Breast epithelium (tissue), 4 donors: ENCODE data around the gene TMEM266. TPM values are rescaled to one million over a fixed set of nuclear protein-coding genes. Genes with fewer than 3 reads are reported as not detected.

Experiments used
- DNase-seq, 2 donors: peaks; one replicate each; pipeline ENCODE4 v3.0.0-alpha.2; 2019; ENCODE audit warnings: low spot score in 2 of 2
- H3K27ac ChIP-seq, 2 donors: fragments of 200-600 bp; sonication (generic) in 1 of 2; one replicate each; pipeline ENCODE4 v1.5.1; 2016 to 2019; ENCODE audit warnings: mild to moderate bottlenecking in 1 of 2
- H3K27me3 ChIP-seq, 2 donors: fragments of 200-600 bp; sonication (generic) in 1 of 2; one replicate each; pipeline versions ENCODE4 v1.5.1 to v1.6.0; 2017 to 2019; ENCODE audit warnings: control low read depth in 1 of 2, mild to moderate bottlenecking in 1 of 2
- H3K36me3 ChIP-seq: fragments of 200-600 bp; one replicate; pipeline ENCODE4 v1.5.1; 2019
- H3K4me1 ChIP-seq, 2 donors: fragments of 200-600 bp; sonication (generic); one replicate each; pipeline ENCODE4 v1.5.1; 2016 to 2019; ENCODE audit warnings: control low read depth in 1 of 2
- H3K4me3 ChIP-seq, 3 donors: fragments of 200-600 bp; sonication (generic); 1 replicate in 2 of 3; 2 replicates in 1 of 3; pipeline ENCODE4 v1.5.1; 2016 to 2019; ENCODE audit warnings: mild to moderate bottlenecking in 3 of 3, moderate library complexity in 2 of 3
- H3K9me3 ChIP-seq, 2 donors: fragments of 200-600 bp; sonication (generic) in 1 of 2; one replicate each; pipeline ENCODE4 v1.5.1; 2016 to 2019; ENCODE audit warnings: control low read depth in 1 of 2
- POLR2A ChIP-seq: fragments of 450-650 bp; IDR thresholded peaks from one replicate; pipeline ENCODE4 v1.6.1; 2016; ENCODE audit warnings: antibody characterized with exemption, mild to moderate bottlenecking, moderate library complexity
- POLR2AphosphoS5 ChIP-seq, 3 donors: sonication (generic); formaldehyde crosslinking; IDR thresholded peaks; one replicate each; pipeline ENCODE4 v1.6.1; 2017; ENCODE audit warnings: antibody characterized with exemption in 3 of 3
- intact Hi-C: fragments of 100-400 bp; cut with DNase I; formaldehyde crosslinking; loops from one replicate; pipeline ENCODE4 v1.15.1; 2023; ENCODE audit warnings: low total_unique reads
- total RNA-seq, 3 donors: library from RNA; depleted of rRNA; stranded (reverse); fragments of >200 nt; gene quantifications; one replicate each; pipeline ENCODE4 v1.1.0, GENCODE V29; 2016
- TF ChIP-seq, protein P1 (sequence below), 3 donors: fragments of 450-650 bp; IDR thresholded peaks; one replicate each; pipeline ENCODE4 v1.5.1; 2016 to 2017; ENCODE audit warnings: antibody characterized with exemption in 3 of 3, mild to moderate bottlenecking in 3 of 3, moderate library complexity in 3 of 3

The TMEM266 gene
- total RNA-seq, 3 donors from 2014 or later: 0.29 to 0.32 TPM; not detected in 1

DNA sequence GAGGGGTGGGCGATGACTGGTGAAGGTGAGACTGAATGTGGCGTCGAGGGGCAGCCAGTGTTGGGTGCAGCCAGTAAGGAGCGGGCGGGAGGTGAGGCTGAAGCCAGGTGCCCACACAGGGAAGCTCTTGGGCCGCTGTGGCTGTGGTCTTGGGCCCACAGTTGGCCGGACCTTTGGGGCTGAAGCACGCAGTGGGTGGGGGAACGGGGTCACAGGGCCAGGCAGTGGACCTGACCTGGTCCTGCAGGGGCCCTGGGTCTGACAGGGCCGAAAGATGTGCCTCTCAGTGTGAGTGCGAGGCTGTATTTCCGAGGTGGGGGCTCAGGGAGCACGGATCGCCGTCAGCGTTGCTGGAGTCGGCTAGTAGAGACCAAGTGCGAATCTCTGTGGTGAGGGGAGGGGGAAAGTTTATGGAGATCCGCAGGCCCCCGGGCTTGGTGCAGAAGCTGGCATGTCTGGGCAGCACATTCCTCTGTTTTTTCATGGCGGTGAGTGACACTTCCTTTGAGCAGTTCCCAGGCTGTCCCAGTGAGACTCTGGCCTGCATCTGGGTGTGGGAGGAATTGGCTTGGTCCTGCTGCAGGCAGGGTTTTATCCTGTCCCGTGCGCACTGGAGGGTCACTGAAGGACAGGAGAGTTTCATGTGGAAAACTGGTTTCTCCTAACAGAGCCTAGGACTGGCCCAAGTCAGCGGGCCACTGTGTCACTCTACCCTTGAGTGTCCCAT, 100.8 kb downstream of the TMEM266 start:
- DNase-seq: no peak
- peaks cover 0 to 4% of the 10 kb centered on the region in 2 donors for H3K4me1 ChIP-seq
- TF ChIP-seq POLR2A (no peak), POLR2AphosphoS5 (IDR thresholded peaks at IDR 0.05) (no peak)
- TF ChIP-seq, protein P1, sequence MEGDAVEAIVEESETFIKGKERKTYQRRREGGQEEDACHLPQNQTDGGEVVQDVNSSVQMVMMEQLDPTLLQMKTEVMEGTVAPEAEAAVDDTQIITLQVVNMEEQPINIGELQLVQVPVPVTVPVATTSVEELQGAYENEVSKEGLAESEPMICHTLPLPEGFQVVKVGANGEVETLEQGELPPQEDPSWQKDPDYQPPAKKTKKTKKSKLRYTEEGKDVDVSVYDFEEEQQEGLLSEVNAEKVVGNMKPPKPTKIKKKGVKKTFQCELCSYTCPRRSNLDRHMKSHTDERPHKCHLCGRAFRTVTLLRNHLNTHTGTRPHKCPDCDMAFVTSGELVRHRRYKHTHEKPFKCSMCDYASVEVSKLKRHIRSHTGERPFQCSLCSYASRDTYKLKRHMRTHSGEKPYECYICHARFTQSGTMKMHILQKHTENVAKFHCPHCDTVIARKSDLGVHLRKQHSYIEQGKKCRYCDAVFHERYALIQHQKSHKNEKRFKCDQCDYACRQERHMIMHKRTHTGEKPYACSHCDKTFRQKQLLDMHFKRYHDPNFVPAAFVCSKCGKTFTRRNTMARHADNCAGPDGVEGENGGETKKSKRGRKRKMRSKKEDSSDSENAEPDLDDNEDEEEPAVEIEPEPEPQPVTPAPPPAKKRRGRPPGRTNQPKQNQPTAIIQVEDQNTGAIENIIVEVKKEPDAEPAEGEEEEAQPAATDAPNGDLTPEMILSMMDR (IDR thresholded peaks at IDR 0.05): no peak
- no peaks in the 10 kb centered on the region for H3K27me3 ChIP-seq
- H3K36me3 ChIP-seq: no peaks in the 10 kb centered on the region
- intact Hi-C loops: loop anchor here (10.0 kb wide), 1 partner anchor 1826 kb away; no protein-coding TSS in a partner anchor
- H3K4me3 ChIP-seq: no peak overlapping the region
- no peaks in the 10 kb centered on the region for H3K9me3 ChIP-seq
- H3K27ac ChIP-seq: no peak overlapping the region

DNA sequence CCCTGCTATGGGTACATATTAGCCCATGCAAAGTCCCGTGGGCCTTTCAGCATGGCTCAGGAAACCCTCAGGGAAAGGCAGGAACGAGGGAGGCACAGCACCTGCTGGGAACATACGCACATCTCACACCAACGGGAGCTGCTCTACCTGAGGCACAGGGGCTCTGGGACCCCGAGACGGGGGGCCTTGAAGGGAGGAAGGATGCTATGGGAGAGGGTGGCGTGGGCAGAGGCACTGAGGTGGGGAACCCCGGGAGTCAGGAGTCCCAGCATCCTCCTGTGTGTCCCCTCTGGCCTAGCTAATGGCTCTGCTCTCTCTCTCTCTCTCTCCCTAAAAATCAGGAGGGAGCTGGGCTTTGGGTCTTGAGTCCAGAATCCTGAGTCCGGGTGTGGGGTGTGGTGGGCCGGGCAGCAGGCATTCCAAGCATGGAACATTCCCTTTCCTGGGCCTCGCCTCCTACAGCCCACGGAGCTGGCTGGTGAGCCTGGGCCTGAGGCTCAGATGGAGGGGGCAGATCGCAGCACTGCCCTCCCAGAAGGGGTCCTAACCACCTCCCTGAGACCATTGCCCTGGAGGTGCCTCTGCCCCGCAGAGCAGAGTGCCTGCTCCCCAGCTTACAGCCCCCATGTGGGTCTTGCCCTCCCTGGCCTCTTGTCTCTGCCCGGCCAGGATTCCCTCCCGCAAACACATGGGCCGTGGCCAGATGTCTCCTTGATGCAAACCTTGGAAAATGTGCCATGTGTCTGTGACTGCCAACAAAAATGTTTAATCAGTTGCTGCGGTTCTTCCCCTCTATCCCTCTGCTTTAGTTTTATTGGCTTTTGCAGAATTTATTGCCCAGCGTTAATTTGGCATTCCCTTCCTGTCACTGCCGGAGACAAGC, 101.6 kb downstream of the TMEM266 start:
- intact Hi-C loops: loop anchor here (10.0 kb wide), 1 partner anchor 1827 kb away; no protein-coding TSS in a partner anchor
- no peak overlapping the region for H3K27ac ChIP-seq
- TF ChIP-seq POLR2A (no peak), POLR2AphosphoS5 (IDR thresholded peaks at IDR 0.05) (no peak)
- TF ChIP-seq, protein P1 (IDR thresholded peaks at IDR 0.05): no peak

DNA sequence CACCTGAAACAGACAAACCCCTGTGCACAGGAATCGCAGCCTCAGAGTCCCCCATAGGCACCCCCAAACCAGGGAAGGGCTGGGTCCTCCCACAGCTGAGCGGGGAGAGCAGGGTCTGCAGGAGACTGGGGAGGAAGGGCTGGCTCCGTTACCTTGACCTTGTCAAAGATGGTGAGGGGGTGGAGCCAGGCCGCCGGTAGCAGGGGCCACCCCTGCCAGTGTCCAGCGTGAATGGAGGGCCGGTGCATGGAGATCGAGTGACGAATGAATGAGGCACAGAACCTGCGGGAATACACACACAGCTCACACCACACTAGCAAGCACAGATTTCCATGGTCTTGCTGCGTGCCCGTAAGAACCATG, 102.2 kb downstream of the TMEM266 start:
- Histone ChIP-seq H3K4me1 (peaks cover 0 to 4% of the 10 kb centered on the region in 2 donors), H3K36me3 (no peaks in the 10 kb centered on the region), H3K27me3 (no peaks in the 10 kb centered on the region), H3K4me3 (no peak overlapping the region), H3K9me3 (no peaks in the 10 kb centered on the region), H3K27ac (no peak overlapping the region)
- DNase-seq: no peak
- intact Hi-C loops: loop anchor here (10.0 kb wide), 1 partner anchor 1827 kb away; no protein-coding TSS in a partner anchor
- TF ChIP-seq, protein P1 (IDR thresholded peaks at IDR 0.05): no peak
- TF ChIP-seq POLR2A (no peak), POLR2AphosphoS5 (IDR thresholded peaks at IDR 0.05) (no peak)

More for the DNA sequence above, 101.6 kb downstream of the TMEM266 start:
- H3K36me3 ChIP-seq: no peaks in the 10 kb centered on the region
- DNase-seq: no peak
- H3K4me3 ChIP-seq: no peak overlapping the region
- peaks cover 0 to 4% of the 10 kb centered on the region in 2 donors for H3K4me1 ChIP-seq
- H3K9me3 ChIP-seq: no peaks in the 10 kb centered on the region
- no peaks in the 10 kb centered on the region for H3K27me3 ChIP-seq

- no peak for DNase-seq
- TF ChIP-seq, protein P1 (IDR thresholded peaks at IDR 0.05): no peak
- TF ChIP-seq POLR2A: no peak
- TF ChIP-seq POLR2AphosphoS5 (IDR thresholded peaks at IDR 0.05): no peak
- Histone ChIP-seq H3K27me3 (no peaks in the 10 kb centered on the region), H3K36me3 (no peaks in the 10 kb centered on the region), H3K27ac (peak overlapping the region in 1 of 2 donors; percentile 22), H3K4me1 (peaks cover 0 to 4% of the 10 kb centered on the region in 2 donors), H3K9me3 (no peaks in the 10 kb centered on the region), H3K4me3 (no peak overlapping the region)
- intact Hi-C loops: loop anchor here (10.0 kb wide), 1 partner anchor 1828 kb away; no protein-coding TSS in a partner anchor
Observed at GRCh38 chr15:76162784-76163456, 103.1 kb downstream of the TMEM266 start.
